ENCODE measurements around the gene ARMCX6.
A peak's percentile ranks its signal among the peaks of the same experiment; 100 is the strongest.
"Not testable (repeated sequence)": the region's sequence is repeated elsewhere in the genome, so short reads cannot be mapped to it uniquely, and the experiment has no call there.

The ARMCX6 gene

DNA sequence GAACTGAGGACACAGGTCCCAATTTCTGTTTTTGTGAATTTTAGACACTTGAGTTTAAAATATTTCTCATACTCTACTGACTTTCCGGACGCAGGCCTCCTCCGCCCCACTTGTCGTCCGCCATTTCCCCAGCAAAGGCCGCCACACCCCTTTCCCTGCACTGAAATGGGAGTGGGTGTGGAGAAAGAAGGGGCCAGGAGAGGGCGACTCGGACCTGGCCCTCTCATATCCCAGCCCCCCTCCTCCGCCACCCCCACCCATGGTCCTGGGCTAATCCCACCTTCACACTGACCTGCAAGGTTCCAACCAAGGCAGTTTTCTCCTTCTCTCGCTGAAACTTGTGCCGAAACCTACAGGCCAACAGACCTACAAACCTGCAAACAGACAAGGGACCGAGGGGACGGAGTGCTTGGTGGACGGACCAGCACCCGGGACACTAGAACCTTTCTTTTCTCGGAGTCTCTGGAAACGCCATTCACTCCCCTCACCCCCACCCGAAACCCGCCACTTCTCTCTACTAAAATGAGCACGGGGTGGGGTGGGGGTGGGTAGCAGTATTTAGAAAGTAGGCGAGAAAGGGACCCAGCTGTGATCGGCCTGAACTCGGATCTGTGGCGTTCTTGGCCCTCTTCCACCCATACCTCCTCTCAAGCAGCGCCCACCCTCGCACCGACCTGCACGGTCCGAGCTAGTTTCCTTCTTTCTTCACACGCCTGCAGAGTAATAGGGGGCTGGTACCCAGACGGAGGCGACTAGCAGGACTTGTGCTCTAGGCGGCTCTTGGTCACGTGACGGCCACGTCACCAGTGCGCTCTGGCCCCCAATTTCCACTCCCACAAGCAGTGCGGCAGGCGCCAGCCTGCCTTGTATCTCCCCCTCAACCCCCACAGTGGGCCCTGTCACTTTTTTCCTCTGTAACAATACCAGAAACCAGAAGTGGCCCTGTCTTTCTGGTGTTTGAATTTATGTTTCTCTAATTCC, at the start of gene ARMCX6:
Gene ARMCX6, minus strand, starts transcription at position 790 of the 981 bp plus-strand sequence. CDS start 1,380 bp downstream, outside the sequence.
- DNase-seq (ENCODE audit: low read depth in 2 of 2), result peak; percentile 45 to 52

DNA sequence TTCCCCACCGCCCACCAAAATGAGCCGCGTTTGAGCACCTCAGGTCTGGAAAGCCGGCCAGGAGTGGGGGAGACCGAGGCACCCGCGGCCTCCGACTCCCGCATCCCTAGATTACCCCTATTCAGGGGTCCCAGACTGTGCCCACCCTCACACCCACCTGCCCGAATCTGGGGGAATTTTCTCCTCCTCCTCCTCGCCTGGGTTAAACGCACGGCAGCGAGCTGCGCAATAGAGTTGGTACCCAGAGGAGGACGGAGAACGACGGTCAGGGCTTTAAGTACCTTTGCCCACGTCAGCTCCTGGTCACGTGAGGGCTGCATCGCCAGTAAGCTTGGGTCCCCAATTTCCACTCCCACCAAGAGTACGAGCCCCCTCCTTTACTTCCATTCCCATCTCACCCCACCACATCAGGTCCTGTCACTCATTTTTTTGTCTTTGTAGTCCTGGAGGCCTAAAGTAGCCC, 41.8 kb upstream of the ARMCX6 start, which contains the start of gene ARMCX2:
Gene ARMCX2, minus strand, starts transcription at position 250 of the 463 bp plus-strand sequence. CDS start 2,262 bp downstream, outside the sequence.
- no peak for DNase-seq (ENCODE audit: low read depth in 2 of 2)

- DNase-seq (ENCODE audit: low read depth in 2 of 2), result peak in 1 of 2 donors; percentile 28
Observed at GRCh38 chrX:101658661-101659491, 41.1 kb upstream of the ARMCX6 start.

GRCh38 chrX:101657495-101657894, 39.7 kb upstream of the ARMCX6 start:
- no peak for DNase-seq (ENCODE audit: low read depth in 2 of 2)

- DNase-seq (ENCODE audit: low read depth in 2 of 2), result no peak
Observed at GRCh38 chrX:101656817-101657216, 39.0 kb upstream of the ARMCX6 start.

- DNase-seq (ENCODE audit: low read depth in 2 of 2), result no peak
Observed at GRCh38 chrX:101655534-101655933, 37.7 kb upstream of the ARMCX6 start.

- not testable (repeated sequence) for DNase-seq (ENCODE audit: low read depth in 2 of 2)
Observed at GRCh38 chrX:101647716-101648115, 29.9 kb upstream of the ARMCX6 start.

GRCh38 chrX:101642093-101642492, 24.3 kb upstream of the ARMCX6 start:
- no peak for DNase-seq (ENCODE audit: low read depth in 2 of 2)

DNA sequence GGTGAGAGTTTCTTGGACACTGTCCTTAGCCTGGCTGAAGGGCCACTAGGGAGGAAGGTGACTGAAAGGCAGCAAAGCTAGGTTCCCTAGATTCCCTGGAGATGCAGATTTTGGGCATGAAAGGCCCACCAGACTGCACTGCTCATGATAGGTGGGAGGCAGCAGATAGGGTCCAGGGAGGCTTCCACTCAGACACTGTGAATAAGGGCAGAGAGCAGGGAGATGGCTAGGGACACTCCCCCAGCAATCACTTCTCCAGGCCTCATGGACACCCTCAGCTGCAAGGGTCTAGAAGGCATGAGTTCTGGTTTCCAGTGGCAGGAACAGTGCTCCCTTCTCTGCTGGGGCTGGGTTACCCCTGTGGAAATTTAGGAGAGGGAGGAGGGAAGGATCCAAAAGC, 21.8 kb upstream of the ARMCX6 start:
- no peak for DNase-seq (ENCODE audit: low read depth in 2 of 2)

DNA sequence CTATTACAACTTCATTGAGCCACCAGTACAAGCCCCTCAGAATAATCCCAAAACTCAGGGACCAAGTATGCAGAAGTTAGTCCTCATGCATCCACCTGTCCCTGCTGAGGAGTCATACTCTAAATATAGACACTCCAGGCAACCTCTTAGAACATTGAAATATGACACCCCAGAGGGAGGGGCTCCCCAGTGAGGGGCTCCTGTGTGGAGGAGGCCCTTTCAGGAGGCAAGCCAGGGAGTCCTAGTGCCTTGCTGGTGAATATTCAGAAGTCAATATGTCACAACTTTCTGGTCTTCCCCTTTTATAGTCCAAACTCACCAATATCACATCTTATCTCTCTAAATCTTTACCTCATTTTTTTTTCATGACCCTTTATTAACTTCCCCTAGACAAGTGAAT, 1.6 kb upstream of the ARMCX6 start:
- no peak for DNase-seq (ENCODE audit: low read depth in 2 of 2)

DNA sequence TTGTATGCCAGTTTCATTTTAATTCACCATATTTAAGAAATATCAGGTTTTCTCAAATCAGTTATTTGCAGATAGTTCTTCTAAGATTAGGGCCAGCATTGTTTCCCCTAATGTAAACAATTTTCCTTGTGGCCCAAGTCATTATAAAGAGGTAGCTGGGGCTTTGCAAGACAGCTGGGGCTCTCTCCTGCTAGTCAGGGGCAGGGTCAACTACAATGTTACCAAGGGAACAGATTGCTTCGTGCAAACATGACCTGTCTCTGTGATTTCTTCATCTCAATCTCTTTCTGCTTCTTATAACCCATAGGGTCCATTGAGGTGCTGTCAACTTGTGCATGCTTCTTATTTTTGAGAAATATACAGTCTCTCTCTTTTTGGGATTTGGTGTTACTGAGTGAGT, 12.1 kb downstream of the ARMCX6 start:
- DNase-seq (ENCODE audit: low read depth in 2 of 2), result no peak

- DNase-seq (ENCODE audit: low read depth in 2 of 2), result no peak
Observed at GRCh38 chrX:101605146-101605545, 12.7 kb downstream of the ARMCX6 start.

GRCh38 chrX:101602077-101602476, 15.7 kb downstream of the ARMCX6 start:
- DNase-seq (ENCODE audit: low read depth in 2 of 2), result no peak

GRCh38 chrX:101599592-101599991, 18.2 kb downstream of the ARMCX6 start:
- not testable (repeated sequence) for DNase-seq (ENCODE audit: low read depth in 2 of 2)

- DNase-seq (ENCODE audit: low read depth in 2 of 2), result no peak
Observed at GRCh38 chrX:101595739-101596419, 21.9 kb downstream of the ARMCX6 start.
